ENCODE measurements around the gene CEP290.
A peak's percentile ranks its signal among the peaks of the same experiment; 100 is the strongest.
"Not testable (repeated sequence)": the region's sequence is repeated elsewhere in the genome, so short reads cannot be mapped to it uniquely, and the experiment has no call there.

Gene CEP290

GRCh38 chr12:88139711-88140110 is 2.2 kb downstream of the CEP290 start:
- not testable (repeated sequence) for DNase-seq

- DNase-seq, result not testable (repeated sequence)
Measured at GRCh38 chr12:88133181-88133580, 8.7 kb downstream of the CEP290 start.

- DNase-seq, result no peak
Measured at GRCh38 chr12:88132392-88132791, 9.5 kb downstream of the CEP290 start.

GRCh38 chr12:88127855-88128254 is 14.0 kb downstream of the CEP290 start:
- DNase-seq, result no peak

GRCh38 chr12:88127099-88127498 is 14.8 kb downstream of the CEP290 start:
- DNase-seq, result no peak

- no peak for DNase-seq
Measured at GRCh38 chr12:88122666-88123065, 19.2 kb downstream of the CEP290 start.

GRCh38 chr12:88113871-88114270 is 28.0 kb downstream of the CEP290 start:
- no peak for DNase-seq

GRCh38 chr12:88111074-88111652 is 30.7 kb downstream of the CEP290 start:
- peak; percentile 18 for DNase-seq

GRCh38 chr12:88108021-88108420 is 33.9 kb downstream of the CEP290 start:
- no peak for DNase-seq

GRCh38 chr12:88093573-88093972 is 48.3 kb downstream of the CEP290 start:
- DNase-seq, result no peak

GRCh38 chr12:88092771-88093170 is 49.1 kb downstream of the CEP290 start:
- no peak for DNase-seq

GRCh38 chr12:88084210-88084609 is 57.7 kb downstream of the CEP290 start:
- DNase-seq, result no peak

- DNase-seq, result no peak
Measured at GRCh38 chr12:88083634-88084033, 58.3 kb downstream of the CEP290 start.

GRCh38 chr12:88081247-88081646 is 60.6 kb downstream of the CEP290 start:
- no peak for DNase-seq

GRCh38 chr12:88067301-88067700 is 74.6 kb downstream of the CEP290 start:
- DNase-seq, result no peak

GRCh38 chr12:88063375-88063774 is 78.5 kb downstream of the CEP290 start:
- DNase-seq, result no peak

- DNase-seq, result no peak
Measured at GRCh38 chr12:88062474-88062873, 79.4 kb downstream of the CEP290 start.

- DNase-seq, result no peak
Measured at GRCh38 chr12:88058719-88059077, 83.2 kb downstream of the CEP290 start.

GRCh38 chr12:88057994-88058718 is 83.7 kb downstream of the CEP290 start:
- DNase-seq, result no peak

- DNase-seq, result no peak
Measured at GRCh38 chr12:88056571-88056970, 85.3 kb downstream of the CEP290 start.

- DNase-seq, result peak; percentile 36
Measured at GRCh38 chr12:88052686-88053085, 89.2 kb downstream of the CEP290 start.

GRCh38 chr12:88044035-88044434 is 97.9 kb downstream of the CEP290 start:
- no peak for DNase-seq

- no peak for DNase-seq
Measured at GRCh38 chr12:88037770-88038169, 104.1 kb downstream of the CEP290 start.

- DNase-seq, result no peak
Measured at GRCh38 chr12:88036353-88036965, 105.4 kb downstream of the CEP290 start.

GRCh38 chr12:88035907-88036289 is 106.0 kb downstream of the CEP290 start:
- DNase-seq, result no peak
